H1 (cell line): Measurements from ENCODE around the gene OBSCN. TPM values are rescaled to one million over a fixed set of nuclear protein-coding genes. Genes with fewer than 3 reads are reported as not detected.

Experiments used
- CTCF ChIA-PET: fragments of 300-600 bp; sonication (Branson Sonifier 250); formaldehyde crosslinking; loops from one replicate; lab custom pipeline; 2021; ENCODE audit not compliant: partially characterized antibody; lab: Charles Lee
- POLR2A ChIA-PET: fragments of 300-600 bp; sonication (Branson Sonifier 250); formaldehyde crosslinking; loops from one replicate; lab custom pipeline; 2021; ENCODE audit warnings: inconsistent platforms; ENCODE audit not compliant: partially characterized antibody; lab: Charles Lee
- DNase-seq, 2 experiments: peaks; one replicate each; pipeline versions ENCODE4 v3.0.0 to v3.0.0-alpha.2; 2010 to 2022; ENCODE audit warnings: low spot score in 2 of 2, low read depth in 1 of 2, mixed read lengths in 1 of 2
- FAIRE-seq: peaks from 2 replicates; lab custom pipeline; 2011; peaks lifted over from hg19 to GRCh38; lab: Jason Lieb, UNC
- H2AFZ ChIP-seq: 2 replicates; pipeline ENCODE4 v1.8.1; 2012; ENCODE audit warnings: low read length, inconsistent platforms
- H2AK5ac ChIP-seq: 2 replicates; pipeline ENCODE4 v1.6.1; 2013; ENCODE audit warnings: low read depth, low read length
- H2BK120ac ChIP-seq: replicated peaks from 2 replicates; pipeline ENCODE3; 2013; ENCODE audit warnings: low read depth, low read length, inconsistent platforms
- H2BK12ac ChIP-seq: 2 replicates; pipeline ENCODE4 v1.6.1; 2013; ENCODE audit warnings: low read depth, low read length
- H2BK15ac ChIP-seq: 2 replicates; pipeline ENCODE4 v1.6.1; 2013; ENCODE audit warnings: low read length
- H2BK20ac ChIP-seq: 2 replicates; pipeline ENCODE4 v1.6.1; 2013; ENCODE audit warnings: low read length
- H2BK5ac ChIP-seq: 2 replicates; pipeline ENCODE4 v1.6.1; 2013; ENCODE audit warnings: low read depth, low read length
- H3K14ac ChIP-seq: 2 replicates; pipeline ENCODE4 v1.6.1; 2013; ENCODE audit warnings: inconsistent platforms; ENCODE audit not compliant: insufficient read length
- H3K18ac ChIP-seq: 2 replicates; pipeline ENCODE4 v1.6.1; 2013; ENCODE audit warnings: low read length; ENCODE audit errors: extremely low read depth
- H3K23ac ChIP-seq: 2 replicates; pipeline ENCODE4 v1.6.1; 2013; ENCODE audit warnings: inconsistent platforms; ENCODE audit not compliant: insufficient read length
- H3K23me2 ChIP-seq: 2 replicates; pipeline ENCODE4 v1.6.1; 2013; ENCODE audit warnings: low read depth, low read length
- H3K27ac ChIP-seq: 2 replicates; pipeline ENCODE4 v1.6.1; 2011; ENCODE audit warnings: low read depth, low read length, inconsistent platforms
- H3K27me3 ChIP-seq, 4 experiments: replicated peaks in 1 of 4; 1 replicate in 1 of 4; 2 replicates in 3 of 4; pipeline versions ENCODE4 v1.6.1 to v1.8.1; 2011 to 2013; ENCODE audit warnings: low read length in 3 of 4, mild to moderate bottlenecking in 3 of 4, inconsistent platforms in 2 of 4, mixed read lengths in 2 of 4, moderate library complexity in 1 of 4; ENCODE audit not compliant: control insufficient read depth in 3 of 4, insufficient read depth in 3 of 4; ENCODE audit errors: extremely low read depth in 1 of 4
- H3K36me3 ChIP-seq, 4 experiments: 2 replicates each; pipeline versions ENCODE4 v1.6.1 to v1.8.1; 2011 to 2013; ENCODE audit warnings: mild to moderate bottlenecking in 4 of 4, low read length in 3 of 4, moderate library complexity in 2 of 4, control low read depth in 1 of 4, inconsistent platforms in 1 of 4; ENCODE audit not compliant: insufficient read depth in 4 of 4, control insufficient read depth in 2 of 4
- H3K4ac ChIP-seq: replicated peaks from 2 replicates; pipeline ENCODE3; 2013; ENCODE audit warnings: low read length, low read depth, mixed read lengths, inconsistent platforms; ENCODE audit not compliant: insufficient read length
- H3K4me1 ChIP-seq, 4 experiments: replicated peaks in 1 of 4; 1 replicate in 1 of 4; 2 replicates in 3 of 4; pipeline versions ENCODE4 v1.6.1 to v1.8.1; 2011 to 2013; ENCODE audit warnings: low read length in 3 of 4, inconsistent platforms in 2 of 4, mixed read lengths in 1 of 4; ENCODE audit not compliant: insufficient read depth in 4 of 4, control insufficient read depth in 3 of 4
- H3K4me2 ChIP-seq, 2 experiments: 2 replicates each; pipeline versions ENCODE4 v1.6.1 to v1.8.1; 2011 to 2013; ENCODE audit warnings: low read depth in 2 of 2, low read length in 2 of 2, control low read depth in 1 of 2, inconsistent platforms in 1 of 2, mild to moderate bottlenecking in 1 of 2; ENCODE audit not compliant: insufficient read depth in 1 of 2
- H3K4me3 ChIP-seq, 4 experiments: fragments of 200-600, 300-600 bp in 1 of 4; sonication (generic), shearing (Covaris generic), sonication (Bioruptor Twin) in 1 of 4; 2 replicates each; pipeline versions ENCODE4 v1.5.1 to v1.8.1; 2011 to 2016; ENCODE audit warnings: low read length in 4 of 4, low read depth in 3 of 4, control low read depth in 2 of 4, inconsistent platforms in 2 of 4, mild to moderate bottlenecking in 2 of 4, mixed read lengths in 1 of 4, moderate library complexity in 1 of 4; ENCODE audit not compliant: insufficient read depth in 2 of 4; ENCODE audit errors: extremely low read depth in 1 of 4
- H3K56ac ChIP-seq: replicated peaks from 2 replicates; pipeline ENCODE3; 2013; ENCODE audit warnings: low read depth, mild to moderate bottlenecking, mixed read lengths, low read length, inconsistent platforms; ENCODE audit not compliant: insufficient read length
- H3K79me1 ChIP-seq: 2 replicates; pipeline ENCODE4 v1.6.1; 2013; ENCODE audit warnings: low read depth, low read length, control low read depth
- H3K79me2 ChIP-seq, 2 experiments: 2 replicates each; pipeline versions ENCODE4 v1.6.1 to v1.8.1; 2012 to 2013; ENCODE audit warnings: low read length in 2 of 2, mild to moderate bottlenecking in 2 of 2, inconsistent platforms in 1 of 2; ENCODE audit not compliant: insufficient read depth in 2 of 2, control insufficient read depth in 1 of 2
- H3K9ac ChIP-seq, 4 experiments: replicated peaks in 1 of 4; 1 replicate in 1 of 4; 2 replicates in 3 of 4; pipeline versions ENCODE4 v1.6.1 to v1.8.1; 2011 to 2013; ENCODE audit warnings: low read depth in 3 of 4, low read length in 3 of 4, control low read depth in 2 of 4, mild to moderate bottlenecking in 2 of 4, moderate library complexity in 2 of 4, inconsistent platforms in 1 of 4; ENCODE audit errors: extremely low read depth in 1 of 4
- H3K9me3 ChIP-seq, 2 experiments: 2 replicates each; pipeline versions ENCODE4 v1.6.1 to v1.8.1; 2012 to 2013; ENCODE audit warnings: mild to moderate bottlenecking in 2 of 2, moderate library complexity in 2 of 2, control low read depth in 1 of 2, inconsistent platforms in 1 of 2, low read depth in 1 of 2, low read length in 1 of 2, mixed read lengths in 1 of 2; ENCODE audit not compliant: insufficient read depth in 2 of 2
- H4K20me1 ChIP-seq, 2 experiments: replicated peaks in 1 of 2; 2 replicates each; pipeline versions ENCODE3 to v1.8.1; 2011 to 2013; ENCODE audit warnings: inconsistent platforms in 2 of 2, low read length in 2 of 2, mild to moderate bottlenecking in 1 of 2; ENCODE audit not compliant: insufficient read depth in 2 of 2, control insufficient read depth in 1 of 2
- H4K5ac ChIP-seq: 2 replicates; pipeline ENCODE4 v1.6.1; 2013; ENCODE audit warnings: low read length, low read depth, mixed read lengths, inconsistent platforms; ENCODE audit not compliant: insufficient read length
- H4K8ac ChIP-seq: 2 replicates; pipeline ENCODE4 v1.8.0; 2013; ENCODE audit warnings: mild to moderate bottlenecking, moderate library complexity, low read length, inconsistent platforms; ENCODE audit not compliant: insufficient read depth; ENCODE audit errors: extremely low read depth
- H4K91ac ChIP-seq: replicated peaks from 2 replicates; pipeline ENCODE3; 2013; ENCODE audit warnings: low read length, mixed read lengths, inconsistent platforms; ENCODE audit not compliant: insufficient read length
- ATF3 ChIP-seq: IDR thresholded peaks from 2 replicates; pipeline ENCODE4 v1.6.1; 2011; ENCODE audit warnings: low read depth, mild to moderate bottlenecking, low read length; ENCODE audit not compliant: insufficient read depth
- BRCA1 ChIP-seq: IDR thresholded peaks from 2 replicates; pipeline ENCODE4 v1.6.1; 2012; ENCODE audit warnings: low read depth, low read length, improper control_type of control experiment
- CBX8 ChIP-seq: fragments of 300-800, 300-1000 bp; sonication (generic); IDR thresholded peaks from 2 replicates; pipeline ENCODE4 v1.7.1; 2016; ENCODE audit warnings: low read depth, low read length, borderline replicate concordance
- CHD1 ChIP-seq: IDR thresholded peaks from 2 replicates; pipeline ENCODE4 v1.6.1; 2012; ENCODE audit warnings: low read depth, low read length, improper control_type of control experiment
- CTBP2 ChIP-seq: IDR thresholded peaks from 2 replicates; pipeline ENCODE4 v1.7.0; 2011; ENCODE audit warnings: borderline replicate concordance, mild to moderate bottlenecking, moderate library complexity, mixed read lengths, low read length; ENCODE audit not compliant: insufficient read depth, insufficient read length
- RBBP5 ChIP-seq: IDR thresholded peaks from 2 replicates; pipeline ENCODE4 v1.7.1; 2012; ENCODE audit warnings: low read depth, mild to moderate bottlenecking, inconsistent platforms, low read length, moderate library complexity, borderline replicate concordance
- RNF2 ChIP-seq: fragments of 200-900, 300-1000 bp; sonication (generic); IDR thresholded peaks from 2 replicates; pipeline ENCODE4 v1.7.1; 2016; ENCODE audit warnings: borderline replicate concordance, low read depth, mild to moderate bottlenecking, antibody characterized with exemption, low read length; ENCODE audit not compliant: poor library complexity, severe bottlenecking; ENCODE audit errors: missing control alignments
- SIN3A ChIP-seq, 2 experiments: IDR thresholded peaks in 1 of 2; conservative IDR thresholded peaks in 1 of 2; 2 replicates each; pipeline ENCODE4 v1.6.1; 2011 to 2012; ENCODE audit warnings: low read length in 2 of 2, improper control_type of control experiment in 1 of 2, low read depth in 1 of 2, mild to moderate bottlenecking in 1 of 2
- TAF7 ChIP-seq: optimal IDR thresholded peaks from 2 replicates; pipeline ENCODE3; 2011; ENCODE audit warnings: low read depth, mild to moderate bottlenecking, inconsistent platforms, low read length, moderate library complexity, borderline replicate concordance
- TCF12 ChIP-seq: IDR thresholded peaks from 2 replicates; pipeline ENCODE4 v1.6.1; 2011; ENCODE audit warnings: low read depth, mild to moderate bottlenecking, low read length
- YY1 ChIP-seq: IDR thresholded peaks from 2 replicates; pipeline ENCODE4 v1.6.1; 2011; ENCODE audit warnings: low read depth, mild to moderate bottlenecking, low read length
- ZNF274 ChIP-seq: IDR thresholded peaks from 2 replicates; pipeline ENCODE4 v1.7.0; 2012; ENCODE audit warnings: low read length, borderline replicate concordance; ENCODE audit errors: extremely low read depth
- WGBS, 2 experiments: shearing (Covaris generic) in 1 of 2; methylation state at CpG; one replicate each; pipeline versions ENCODE4 v1.1.6 to v1.1.7; 2013 to 2015; ENCODE audit warnings: low lambda C conversion rate in 2 of 2, mixed read lengths in 2 of 2, inconsistent platforms in 1 of 2, low coverage in 1 of 2, missing lambda C conversion rate in 1 of 2; ENCODE audit not compliant: insufficient replicate concordance in 2 of 2, insufficient coverage in 1 of 2, insufficient read length in 1 of 2; ENCODE audit errors: extremely low coverage in 1 of 2, missing lambda C conversion rate in 1 of 2; 5-methylcytosine and 5-hydroxymethylcytosine counted together
- polyA plus RNA-seq, 7 experiments: library from polyadenylated mRNA; depleted of rRNA in 3 of 7; stranded (reverse) in 5 of 7; unstranded in 2 of 7; fragments of >200 nt in 5 of 7; fragments of 200-250 nt in 2 of 7; gene quantifications; 1 replicate in 5 of 7; 2 replicates in 1 of 7; 4 replicates in 1 of 7; pipeline versions ENCODE4 v1.2.1 to v1.2.3, GENCODE V29; 2011 to 2013; ENCODE audit warnings: missing spikeins in 2 of 7, mixed read lengths in 2 of 7
- total RNA-seq: library from RNA; stranded (reverse); fragmentation: NEBNext Ultra II Directional; extraction: Animal tissue kit (Norgen Biotek cat#: 25700); gene quantifications from 2 replicates; pipeline ENCODE4 v1.2.1, GENCODE V29; 2021

OBSCN gene
- total and polyA plus RNA-seq, 2 of the 8 experiments (the other 6 are each of a cell fraction or from before 2014, with no cell fraction given), result 7.5 to 28.4 TPM

GRCh38 chr1:228302086-228302485, 94.2 kb downstream of the OBSCN start:
- Histone ChIP-seq H3K23me2 (no peaks in the 10 kb centered on the region), H2BK15ac (no peak overlapping the region), H4K8ac (no peak overlapping the region), H3K23ac (no peak overlapping the region), H4K5ac (no peak overlapping the region), H3K18ac (no peak overlapping the region), H4K91ac (no peak overlapping the region), H3K79me1 (no peaks in the 10 kb centered on the region), H3K4me3 (0 out of 8 replicates have a peak overlapping the region, but pooled peaks of 1 of the 4 experiments have one; percentile 14), H3K27ac (no peak overlapping the region), H3K14ac (no peak overlapping the region), H3K36me3 (peaks cover 0 to 33% (median 0%) of the 10 kb centered on the region in 4 experiments; a peak in 5 of 8 replicates), H3K27me3 (no peaks in the 10 kb centered on the region), H2BK120ac (no peak overlapping the region), H2BK5ac (no peak overlapping the region), H2BK20ac (no peak overlapping the region), H2BK12ac (no peak overlapping the region), H2AK5ac (no peak overlapping the region), H2AFZ (no peak overlapping the region), H3K4ac (no peak overlapping the region), H3K4me1 (no peaks in the 10 kb centered on the region), H3K4me2 (no peak overlapping the region), H3K79me2 (no peaks in the 10 kb centered on the region), H3K9me3 (peaks cover 60 to 61% of the 10 kb centered on the region in 2 experiments), H3K56ac (no peak overlapping the region), H3K9ac (no peak overlapping the region), H4K20me1 (peaks cover 0 to 2% of the 10 kb centered on the region in 2 experiments)
- DNase-seq (no peak), FAIRE-seq (no peak)
- ChIA-PET POLR2A (no interaction called here), CTCF (no interaction called here)
- WGBS, 2 experiments, result 94% methylated on average over 4 of the region's 4 CpGs; no CpG with 5 or more reads in 1 of the 2 experiments
- TF ChIP-seq TAF7, result no peak
- TF ChIP-seq CTBP2, result no peak
- no peak for TF ChIP-seq RNF2
- no peak for TF ChIP-seq BRCA1
- no peak for TF ChIP-seq YY1
- no peak for TF ChIP-seq ZNF274
- no peak for TF ChIP-seq CHD1
- TF ChIP-seq RBBP5, result no peak
- TF ChIP-seq ATF3, result no peak
- TF ChIP-seq TCF12, result no peak
- TF ChIP-seq CBX8, result no peak
- TF ChIP-seq SIN3A (conservative IDR thresholded peaks at IDR 0.05 in 1 of 2, IDR thresholded peaks at IDR 0.05 in 1 of 2; ENCODE audit: low read depth in 1 of 2, low read length in 2 of 2), result no peak
